Measurements from ENCODE around the gene EXD3.

The EXD3 gene

DNA sequence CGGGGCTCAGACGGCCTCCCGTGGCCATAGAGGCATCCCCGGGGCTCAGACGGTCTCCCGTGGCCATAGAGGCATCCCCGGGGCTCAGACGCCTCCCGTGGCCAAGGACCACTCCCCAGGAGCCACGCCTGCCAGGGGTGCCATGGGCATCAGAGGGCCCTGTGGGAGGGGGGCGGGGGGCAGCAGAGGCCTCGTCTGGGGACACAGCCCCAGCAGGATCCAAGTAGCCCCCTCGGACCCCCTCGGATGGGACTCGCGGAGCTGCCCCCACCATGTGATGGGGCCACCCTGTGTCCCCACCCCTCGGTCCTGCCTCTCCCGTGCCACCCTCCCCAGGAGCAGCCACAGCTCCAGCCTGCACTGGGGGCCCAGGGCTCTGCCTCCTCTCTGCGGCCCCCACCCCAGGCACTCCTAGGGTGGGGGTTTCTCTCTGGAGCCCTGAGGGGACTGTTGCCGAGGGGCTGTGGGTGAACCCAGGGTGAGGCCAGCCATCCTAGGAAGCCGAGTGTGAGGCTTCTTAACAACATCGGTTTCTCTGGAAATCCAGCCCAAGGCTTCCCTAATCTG, 15.7 kb upstream of the EXD3 start:
- H3K27ac ChIP-seq, result no peak overlapping the region
- no peak for TF ChIP-seq Cebpa-rat (IDR thresholded peaks at IDR 0.05)
- no peaks in the 10 kb centered on the region for H3K36me3 ChIP-seq
- peaks cover 51% of the 10 kb centered on the region for H3K4me1 ChIP-seq
- no peaks in the 10 kb centered on the region for H4K20me1 ChIP-seq
- peaks cover 17% of the 10 kb centered on the region for H3K27me3 ChIP-seq
- no peak overlapping the region for H3K9ac ChIP-seq
- no peak overlapping the region for H3K4me2 ChIP-seq
- H3K9me3 ChIP-seq, result no peaks in the 10 kb centered on the region
- H3K4me3 ChIP-seq, result no peak overlapping the region

DNA sequence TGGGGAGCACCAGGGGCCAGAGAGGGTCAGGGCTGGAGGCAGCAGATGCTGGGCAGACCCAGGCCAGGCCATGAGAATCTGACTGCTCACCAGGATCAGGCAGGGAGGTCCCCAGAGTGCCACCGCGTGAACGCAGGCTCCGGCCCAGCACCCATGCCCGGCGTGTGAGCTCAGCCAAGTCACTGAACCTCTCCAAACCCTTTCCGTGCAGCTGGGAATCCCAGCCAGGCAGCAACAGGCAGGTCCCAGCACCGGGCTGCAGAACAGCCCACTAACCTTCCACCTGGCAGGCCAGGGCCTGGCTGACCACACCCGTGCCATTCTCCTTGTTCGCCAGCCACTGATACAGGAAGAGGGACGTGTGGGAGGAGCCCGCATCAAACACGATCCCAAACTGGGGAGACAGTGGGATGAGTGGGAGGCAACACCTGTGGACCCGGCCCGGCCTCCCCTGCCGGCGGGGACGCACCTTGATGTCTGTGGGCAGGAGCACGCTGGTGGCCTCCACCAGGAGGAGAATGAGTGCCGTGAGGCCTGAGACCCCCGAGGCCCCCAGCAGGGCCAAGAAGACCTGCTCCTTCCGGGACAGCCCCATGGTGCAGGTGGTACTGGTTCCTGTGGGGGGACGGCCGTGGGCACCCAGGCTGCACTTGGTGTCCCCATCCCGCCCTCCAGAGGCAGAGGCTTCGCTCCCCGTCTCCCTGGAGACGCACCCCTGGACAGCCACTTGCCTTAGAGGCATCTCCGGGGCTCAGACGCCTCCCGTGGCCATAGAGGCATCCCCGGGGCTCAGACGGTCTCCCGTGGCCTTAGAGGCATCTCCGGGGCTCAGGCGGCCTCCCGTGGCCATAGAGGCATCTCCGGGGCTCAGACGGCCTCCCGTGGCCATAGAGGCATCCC, 15.0 kb upstream of the EXD3 start:
- peak overlapping the region; percentile 51 for H3K4me2 ChIP-seq
- no peaks in the 10 kb centered on the region for H3K9me3 ChIP-seq
- no peaks in the 10 kb centered on the region for H3K36me3 ChIP-seq
- no peak for TF ChIP-seq Cebpa-rat (IDR thresholded peaks at IDR 0.05)
- H3K9ac ChIP-seq, result peak overlapping the region; percentile 45; the same call in 1 of the 2 replicates
- H3K27me3 ChIP-seq, result peaks cover 17% of the 10 kb centered on the region
- H3K4me1 ChIP-seq, result peaks cover 59% of the 10 kb centered on the region
- H4K20me1 ChIP-seq, result no peaks in the 10 kb centered on the region
- H3K27ac ChIP-seq, result no peak overlapping the region
- H3K4me3 ChIP-seq, result no peak overlapping the region

DNA sequence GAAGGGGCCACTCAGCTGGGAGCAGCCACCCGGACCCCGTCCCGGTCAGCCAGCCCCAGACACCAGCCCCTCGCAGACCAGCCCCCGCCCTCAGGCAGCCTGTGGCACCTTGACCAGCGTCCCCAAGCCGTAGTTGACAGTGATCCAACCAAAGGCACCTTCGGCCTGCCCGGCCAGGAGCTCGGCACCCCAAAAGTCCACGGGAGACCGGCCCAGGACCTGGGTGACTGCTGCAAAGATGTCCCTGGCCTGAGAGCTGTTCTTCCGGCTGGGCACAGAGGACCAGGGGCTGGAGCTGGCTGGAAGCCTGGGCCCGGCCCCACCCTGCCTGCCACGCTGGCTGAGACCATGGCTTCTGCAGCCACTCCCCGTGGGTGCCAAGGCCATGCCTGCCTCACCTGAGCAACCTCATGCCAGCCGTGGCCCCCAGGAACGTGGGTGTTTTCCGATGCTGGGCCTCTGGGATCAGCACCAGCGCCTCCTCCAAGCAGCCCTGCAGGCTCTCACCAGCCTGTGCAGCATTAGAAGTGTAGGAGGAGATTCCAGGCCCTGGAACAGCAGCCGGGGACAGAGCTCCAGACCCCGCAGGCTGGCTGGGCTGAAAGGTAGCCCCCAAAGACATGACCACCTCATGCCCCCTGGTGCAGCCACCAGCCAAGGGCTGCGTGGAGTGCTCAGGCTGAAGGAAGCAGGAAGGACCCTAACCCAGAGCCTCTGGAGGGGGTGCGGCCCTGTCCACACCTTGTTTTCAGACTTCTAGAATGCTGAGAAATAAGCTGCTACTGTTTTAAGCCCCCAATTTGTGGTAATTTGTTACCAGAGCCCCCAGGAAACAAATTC, 14.0 kb upstream of the EXD3 start:
- Histone ChIP-seq H3K4me3 (no peak overlapping the region), H3K36me3 (no peaks in the 10 kb centered on the region), H4K20me1 (no peaks in the 10 kb centered on the region), H3K9me3 (no peaks in the 10 kb centered on the region), H3K27ac (no peak overlapping the region), H3K4me2 (peak overlapping the region; percentile 51), H3K9ac (peak overlapping the region; percentile 45; the same call in 1 of the 2 replicates), H3K4me1 (peaks cover 68% of the 10 kb centered on the region), H3K27me3 (peaks cover 9% of the 10 kb centered on the region)
- no peak for TF ChIP-seq Cebpa-rat (IDR thresholded peaks at IDR 0.05)

DNA sequence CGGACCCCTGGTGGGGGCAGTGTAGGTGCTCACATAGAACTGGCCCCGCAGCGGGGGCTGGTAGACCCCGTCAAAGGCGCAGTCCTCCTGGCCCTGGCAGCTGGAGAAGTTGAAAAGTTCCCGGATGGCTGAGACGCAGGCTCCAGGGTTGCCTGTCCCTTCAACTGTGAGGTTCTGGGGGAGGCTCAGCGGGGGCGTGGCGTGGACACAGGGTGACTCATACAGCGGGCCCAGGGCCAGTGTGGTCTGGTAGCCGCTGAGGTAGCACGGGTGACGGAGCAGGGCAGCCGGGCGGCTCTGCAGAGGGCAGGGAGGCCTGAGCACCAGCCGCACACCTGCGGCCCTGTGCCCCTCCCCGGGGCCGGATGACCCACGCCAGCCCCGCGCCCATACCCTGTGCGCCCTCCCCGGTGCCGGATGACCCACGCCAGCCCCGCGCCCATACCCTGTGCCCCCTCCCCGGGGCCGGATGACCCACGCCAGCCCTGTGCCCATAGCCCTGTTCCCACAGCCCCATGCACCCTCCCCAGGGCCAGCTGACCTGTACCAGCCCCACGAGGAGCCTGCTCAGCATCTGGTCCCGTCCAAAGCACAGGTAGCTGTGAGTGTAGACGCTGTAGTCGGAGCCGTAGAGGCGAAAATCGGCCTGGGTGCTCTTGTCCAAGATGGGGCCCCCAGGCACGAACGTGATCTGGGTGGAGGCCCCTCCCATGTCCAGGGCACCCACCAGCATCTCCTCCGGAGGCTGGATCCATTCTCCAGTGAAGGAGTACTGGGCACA, 13.2 kb upstream of the EXD3 start:
- Histone ChIP-seq H3K4me3 (no peak overlapping the region), H3K9me3 (no peaks in the 10 kb centered on the region), H4K20me1 (no peaks in the 10 kb centered on the region), H3K4me1 (peaks cover 76% of the 10 kb centered on the region), H3K27ac (peak overlapping the region; percentile 60), H3K4me2 (peak overlapping the region; percentile 94), H3K27me3 (peaks cover 1% of the 10 kb centered on the region; the same call in 1 of the 2 replicates), H3K9ac (peak overlapping the region; percentile 45), H3K36me3 (no peaks in the 10 kb centered on the region)
- TF ChIP-seq Cebpa-rat (IDR thresholded peaks at IDR 0.05), result no peak

DNA sequence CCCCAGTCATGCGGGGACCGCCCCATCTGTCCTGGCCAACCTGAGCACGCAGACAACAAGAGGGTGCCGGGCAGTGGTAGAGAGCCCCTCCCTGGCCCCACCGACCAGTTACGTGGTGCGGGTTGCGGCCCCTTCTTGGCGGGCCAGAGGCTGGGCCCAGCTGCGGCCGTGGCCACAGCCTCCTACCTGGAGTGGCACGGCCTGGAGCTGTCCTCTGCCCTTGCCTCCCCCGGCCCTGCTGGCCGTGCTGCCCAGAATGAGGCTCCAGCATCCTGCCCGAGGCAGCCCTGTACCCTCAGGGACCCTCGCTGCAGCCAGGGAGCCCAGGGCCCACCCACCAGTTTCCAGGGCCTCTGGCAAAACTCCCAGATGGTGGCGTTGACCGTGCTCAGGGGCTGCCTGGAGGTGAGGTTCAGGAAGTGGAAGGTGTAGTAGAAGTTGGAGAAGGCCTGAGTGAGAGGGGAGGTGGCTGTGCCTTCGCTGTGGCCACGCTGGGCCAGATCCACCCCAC, 12.5 kb upstream of the EXD3 start:
- H3K9ac ChIP-seq, result peak overlapping the region; percentile 45
- H4K20me1 ChIP-seq, result 0 out of 2 replicates have a peak, but pooled peaks cover 6% of the 10 kb centered on the region
- no peaks in the 10 kb centered on the region for H3K27me3 ChIP-seq
- TF ChIP-seq Cebpa-rat (IDR thresholded peaks at IDR 0.05), result no peak
- peak overlapping the region; percentile 94 for H3K4me2 ChIP-seq
- no peaks in the 10 kb centered on the region for H3K9me3 ChIP-seq
- H3K4me1 ChIP-seq, result peaks cover 84% of the 10 kb centered on the region
- peak overlapping the region; percentile 60 for H3K27ac ChIP-seq
- H3K36me3 ChIP-seq, result no peaks in the 10 kb centered on the region
- H3K4me3 ChIP-seq, result no peak overlapping the region

DNA sequence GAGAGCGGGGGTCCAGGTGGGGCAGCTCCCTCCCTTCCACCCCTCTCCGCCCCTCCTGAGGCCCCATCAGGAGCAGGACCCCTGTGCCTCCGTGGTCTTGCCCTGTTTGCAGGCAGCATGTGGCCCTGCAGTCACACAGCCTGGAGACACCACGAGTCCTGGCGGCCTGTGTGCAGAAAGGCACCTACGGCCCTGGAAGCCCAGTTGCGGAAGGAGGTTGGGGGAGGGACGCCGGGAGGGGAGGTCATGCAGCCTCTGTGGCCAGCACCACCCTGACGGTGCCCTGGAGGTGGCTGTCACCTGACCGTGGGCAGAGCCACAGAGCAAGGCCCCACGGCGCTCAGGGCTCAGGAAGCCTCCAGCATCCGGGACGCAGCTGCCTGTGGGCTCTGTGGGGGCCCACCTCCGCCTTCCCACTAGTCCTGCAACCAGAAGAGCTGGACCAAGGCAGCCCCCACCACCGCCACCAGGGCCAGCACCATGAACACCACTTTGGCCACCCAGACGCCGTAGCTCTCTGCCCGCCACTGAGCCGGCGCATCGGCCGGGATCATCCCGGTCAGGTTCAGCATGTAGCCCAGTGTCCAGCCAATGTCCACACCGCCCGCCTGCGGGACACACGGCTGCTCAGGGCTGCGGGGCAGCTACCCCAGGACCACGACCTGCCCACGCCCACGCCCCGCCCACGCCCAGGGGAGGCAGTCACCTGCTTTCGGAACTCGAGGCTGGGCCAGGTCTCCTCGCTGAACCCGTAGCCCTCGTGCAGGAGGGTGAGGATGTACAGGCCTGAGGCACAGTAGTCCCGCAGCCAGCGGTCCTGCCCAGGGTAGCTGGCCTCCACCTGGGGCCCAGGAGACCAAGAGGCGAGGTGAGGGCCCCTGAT, 11.8 kb upstream of the EXD3 start:
- Histone ChIP-seq H3K4me3 (no peak overlapping the region), H3K9ac (no peak overlapping the region), H4K20me1 (0 out of 2 replicates have a peak, but pooled peaks cover 6% of the 10 kb centered on the region), H3K27ac (no peak overlapping the region; the same call in 1 of the 2 replicates), H3K36me3 (no peaks in the 10 kb centered on the region), H3K9me3 (no peaks in the 10 kb centered on the region), H3K27me3 (no peaks in the 10 kb centered on the region), H3K4me1 (peaks cover 91% of the 10 kb centered on the region), H3K4me2 (peak overlapping the region; percentile 94)
- no peak for TF ChIP-seq Cebpa-rat (IDR thresholded peaks at IDR 0.05)

DNA sequence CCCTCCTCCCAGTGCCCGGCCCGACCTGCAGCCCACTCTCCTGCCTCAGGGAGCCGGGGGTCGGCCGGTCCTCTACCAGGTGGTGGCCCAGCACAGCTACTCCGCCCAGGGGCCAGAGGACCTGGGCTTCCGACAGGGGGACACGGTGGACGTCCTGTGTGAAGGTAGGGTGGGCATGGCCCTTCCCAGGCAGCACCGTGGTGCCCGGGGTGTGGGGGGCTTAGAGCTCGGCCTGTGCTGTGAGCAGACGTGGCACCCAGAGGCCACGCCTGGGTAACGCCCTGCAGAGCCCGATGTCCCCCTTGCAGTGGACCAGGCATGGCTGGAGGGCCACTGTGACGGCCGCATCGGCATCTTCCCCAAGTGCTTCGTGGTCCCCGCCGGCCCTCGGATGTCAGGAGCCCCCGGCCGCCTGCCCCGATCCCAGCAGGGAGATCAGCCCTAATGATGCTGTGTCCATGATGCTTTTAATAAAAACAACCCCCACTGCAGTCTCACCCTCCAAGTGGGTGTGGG, 11.0 kb upstream of the EXD3 start:
- H3K4me2 ChIP-seq, result peak overlapping the region; percentile 94

DNA sequence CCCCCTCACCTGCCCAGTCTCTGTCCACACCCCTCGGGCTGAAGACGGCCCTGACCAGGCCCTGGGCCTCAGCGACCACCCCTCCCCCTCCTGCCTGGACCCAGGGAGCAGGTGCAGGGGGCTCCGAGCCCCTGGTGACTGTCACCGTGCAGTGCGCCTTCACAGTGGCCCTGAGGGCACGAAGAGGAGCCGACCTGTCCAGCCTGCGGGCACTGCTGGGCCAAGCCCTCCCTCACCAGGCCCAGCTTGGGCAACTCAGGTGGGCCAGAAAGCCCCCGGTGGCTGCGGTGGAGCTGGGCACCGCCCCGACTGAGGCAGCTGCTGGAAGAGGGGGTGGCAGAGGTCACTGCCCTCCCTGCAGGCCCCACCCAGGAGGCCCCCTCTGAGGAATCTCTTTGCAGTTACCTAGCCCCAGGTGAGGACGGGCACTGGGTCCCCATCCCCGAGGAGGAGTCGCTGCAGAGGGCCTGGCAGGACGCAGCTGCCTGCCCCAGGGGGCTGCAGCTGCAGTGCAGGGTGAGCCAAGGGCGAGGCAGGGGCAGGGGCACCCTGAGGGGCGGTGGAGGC, 10.5 kb upstream of the EXD3 start:
- peaks cover 99% of the 10 kb centered on the region for H3K4me1 ChIP-seq
- H3K4me3 ChIP-seq, result no peak overlapping the region
- no peak overlapping the region for H3K9ac ChIP-seq
- peak overlapping the region; percentile 94 for H3K4me2 ChIP-seq
- no peak for TF ChIP-seq Cebpa-rat (IDR thresholded peaks at IDR 0.05)
- H3K27ac ChIP-seq, result peak overlapping the region; percentile 31
- no peaks in the 10 kb centered on the region for H3K36me3 ChIP-seq
- H3K27me3 ChIP-seq, result no peaks in the 10 kb centered on the region
- 0 out of 2 replicates have a peak, but pooled peaks cover 6% of the 10 kb centered on the region for H4K20me1 ChIP-seq
- H3K9me3 ChIP-seq, result no peaks in the 10 kb centered on the region

More for the DNA sequence above, 11.0 kb upstream of the EXD3 start:
- Histone ChIP-seq H3K36me3 (no peaks in the 10 kb centered on the region), H3K27ac (peak overlapping the region; percentile 31; the same call in 1 of the 2 replicates), H3K9me3 (no peaks in the 10 kb centered on the region), H4K20me1 (0 out of 2 replicates have a peak, but pooled peaks cover 6% of the 10 kb centered on the region), H3K4me1 (peaks cover 98% of the 10 kb centered on the region), H3K27me3 (no peaks in the 10 kb centered on the region), H3K4me3 (no peak overlapping the region), H3K9ac (no peak overlapping the region)
- TF ChIP-seq Cebpa-rat (IDR thresholded peaks at IDR 0.05), result no peak
